K562 (cell line): Measurements from ENCODE around the gene OR10R2. TPM values are rescaled to one million over a fixed set of nuclear protein-coding genes. Genes with fewer than 3 reads are reported as not detected.

Experiments
- ATAC-seq: fragments of 200-7000 bp; cut with Tn5 transposase; 3 replicates; pipeline ENCODE4 v1.9.1; 2020; ENCODE audit warnings: moderate library complexity
- BruUV-seq: library from RNA; stranded (reverse); fragments of 400-500 nt; replicated peaks from 2 replicates; lab custom pipeline; 2021; lab: Mats Ljungman, UMichigan
- CTCF ChIA-PET: fragments of 300-600 bp; formaldehyde crosslinking; extraction: SDS; loops from one replicate; lab custom pipeline; 2021; ENCODE audit warnings: low intra/inter-chr PET ratio; lab: Yijun Ruan, JAX
- POLR2A ChIA-PET: fragments of 300-600, 350-650 bp; sonication (Branson Sonifier 250); formaldehyde crosslinking; extraction: SDS; loops from one replicate; lab custom pipeline; 2021; ENCODE audit warnings: antibody characterized with exemption, inconsistent platforms; lab: Yijun Ruan, JAX
- DNase-seq, 4 experiments: peaks; one replicate each; pipeline versions ENCODE4 v3.0.0 to v3.0.0-alpha.2; 2011 to 2018; ENCODE audit warnings: low spot score in 3 of 4, mixed read lengths in 3 of 4; ENCODE audit errors: extremely low read depth in 1 of 4
- FAIRE-seq: peaks from 2 replicates; lab custom pipeline; 2011; peaks lifted over from hg19 to GRCh38; lab: Jason Lieb, UNC
- H2AFZ ChIP-seq: 2 replicates; pipeline ENCODE4 v1.6.0; 2011; ENCODE audit warnings: low read depth, low read length, control low read depth, inconsistent platforms
- H3K27ac ChIP-seq: fragments of 200-600 bp; 3 replicates; pipeline ENCODE4 v1.8.0; 2011; ENCODE audit warnings: low read depth, mild to moderate bottlenecking, control low read depth, inconsistent platforms, low read length, moderate library complexity, mixed read lengths; ENCODE audit errors: extremely low read depth
- H3K27me3 ChIP-seq, 2 experiments: fragments of 300-600 bp in 1 of 2; 2 replicates in 1 of 2; 3 replicates in 1 of 2; pipeline versions ENCODE4 v1.6.0 to v1.8.0; 2011; ENCODE audit warnings: inconsistent platforms in 2 of 2, low read length in 2 of 2, mild to moderate bottlenecking in 1 of 2, mixed read lengths in 1 of 2, moderate library complexity in 1 of 2; ENCODE audit not compliant: control insufficient read depth in 2 of 2, insufficient read depth in 2 of 2
- H3K36me3 ChIP-seq: fragments of 300-600 bp; 3 replicates; pipeline ENCODE4 v1.8.0; 2011; ENCODE audit warnings: mild to moderate bottlenecking, low read length, inconsistent platforms; ENCODE audit not compliant: control insufficient read depth, insufficient read depth
- H3K4me1 ChIP-seq, 2 experiments: fragments of 200-600 bp in 1 of 2; replicated peaks in 1 of 2; 2 replicates in 1 of 2; 3 replicates in 1 of 2; pipeline versions ENCODE4 v1.5.1 to v1.8.0; 2011; ENCODE audit warnings: inconsistent platforms in 2 of 2, low read length in 2 of 2, mild to moderate bottlenecking in 1 of 2, mixed read lengths in 1 of 2, moderate library complexity in 1 of 2; ENCODE audit not compliant: control insufficient read depth in 2 of 2, insufficient read depth in 2 of 2
- H3K4me2 ChIP-seq: 2 replicates; pipeline ENCODE4 v1.6.1; 2011; ENCODE audit warnings: low read length, control low read depth, inconsistent platforms, mixed read lengths; ENCODE audit not compliant: insufficient read depth
- H3K4me3 ChIP-seq: fragments of 200-600 bp; sonication (generic), shearing (Covaris generic); 2 replicates; pipeline ENCODE4 v1.5.1; 2016; ENCODE audit warnings: control low read depth, inconsistent platforms
- H3K79me2 ChIP-seq: fragments of 200-600 bp; 3 replicates; pipeline ENCODE4 v1.8.0; 2011; ENCODE audit warnings: low read length, inconsistent platforms; ENCODE audit not compliant: control insufficient read depth, insufficient read depth
- H3K9ac ChIP-seq, 2 experiments: 2 replicates each; pipeline versions ENCODE4 v1.6.0 to v1.6.1; 2011; ENCODE audit warnings: low read depth in 2 of 2, low read length in 2 of 2, control low read depth in 1 of 2, inconsistent platforms in 1 of 2, mild to moderate bottlenecking in 1 of 2, mixed read lengths in 1 of 2; ENCODE audit not compliant: insufficient read depth in 1 of 2
- H3K9me1 ChIP-seq: one replicate; pipeline ENCODE4 v1.6.0; 2011; ENCODE audit warnings: inconsistent platforms, mild to moderate bottlenecking, low read length, moderate library complexity; ENCODE audit not compliant: control insufficient read depth, insufficient read depth
- H3K9me3 ChIP-seq: replicated peaks from 2 replicates; pipeline ENCODE4 v1.5.1; 2011; ENCODE audit warnings: low read depth, low read length, inconsistent platforms; ENCODE audit not compliant: control insufficient read depth, insufficient read depth
- H4K20me1 ChIP-seq: replicated peaks from 2 replicates; pipeline ENCODE4 v1.6.1; 2011; ENCODE audit warnings: low read length, inconsistent platforms, mixed read lengths; ENCODE audit not compliant: control insufficient read depth, insufficient read depth
- ARID3B ChIP-seq: fragments of 250-450 bp; sonication (Bioruptor Pico); IDR thresholded peaks from 2 replicates; pipeline ENCODE4 v1.4.0; 2020; ENCODE audit warnings: borderline replicate concordance
- CBX5 ChIP-seq: IDR thresholded peaks from 2 replicates; pipeline ENCODE4 v1.6.1; 2014; ENCODE audit warnings: low read depth, borderline replicate concordance
- DIDO1 ChIP-seq: fragments of 450-650 bp; IDR thresholded peaks from 2 replicates; pipeline ENCODE4 v1.6.1; 2016; ENCODE audit warnings: low read depth, missing biosample characterization, missing genetic modification characterization
- NR2F6 ChIP-seq: fragments of 450-650 bp; formaldehyde crosslinking; IDR thresholded peaks from 2 replicates; pipeline ENCODE4 v1.4.0; 2020; ENCODE audit warnings: mild to moderate bottlenecking
- SOX6 ChIP-seq: fragments of 450-650 bp; IDR thresholded peaks from 2 replicates; pipeline ENCODE4 v1.6.1; 2014; ENCODE audit warnings: mild to moderate bottlenecking
- TCF3 ChIP-seq: sonication (generic); formaldehyde crosslinking; IDR thresholded peaks from 2 replicates; pipeline ENCODE4 v1.4.0; 2020; ENCODE audit warnings: mild to moderate bottlenecking, missing genetic modification reagents
- ZNF197 ChIP-seq: fragments of 200-800 bp; sonication (Bioruptor generic); IDR thresholded peaks from 2 replicates; pipeline ENCODE4 v1.6.1; 2016; ENCODE audit warnings: low read depth, missing genetic modification characterization, missing compliant biosample characterization
- ZNF263 ChIP-seq: sonication (generic); formaldehyde crosslinking; IDR thresholded peaks from 2 replicates; pipeline ENCODE4 v1.8.0; 2022; ENCODE audit warnings: mild to moderate bottlenecking, missing genetic modification reagents, borderline replicate concordance
- ZNF830 ChIP-seq: fragments of 250-450 bp; sonication (Bioruptor Pico); IDR thresholded peaks from 2 replicates; pipeline ENCODE4 v1.5.0; 2021; ENCODE audit warnings: mild to moderate bottlenecking
- in situ Hi-C: fragments of 300-500 bp; cut with MboI; formaldehyde crosslinking; loops from 4 replicates; pipeline ENCODE4 v1.15.0; 2018; ENCODE audit warnings: inconsistent platforms, mixed read lengths
- intact Hi-C: fragments of 100-400 bp; cut with micrococcal nuclease; formaldehyde crosslinking; loops from 2 replicates; pipeline ENCODE4 v1.14.2; 2022
- polyA plus RNA-seq, 8 experiments: library from polyadenylated mRNA; depleted of rRNA in 4 of 8; stranded (reverse) in 5 of 8; unstranded in 3 of 8; fragments of >200 nt; fragmentation: Nextera tagmentation in 2 of 8; fragmentation: Illumina TruSeq in 1 of 8; extraction: Ambion mirVana in 2 of 8; extraction: Trizol in 1 of 8; gene quantifications; 2 replicates each; pipeline versions ENCODE4 v1.2.1 to v1.2.3, GENCODE V29; 2011 to 2014; ENCODE audit warnings: inconsistent platforms in 1 of 8, missing spikeins in 1 of 8
- total RNA-seq, 7 experiments: library from RNA; depleted of rRNA in 6 of 7; stranded (reverse); fragments of >200 nt in 6 of 7; fragmentation: Illumina TruSeq in 2 of 7; extraction: Trizol in 2 of 7; gene quantifications; 2 replicates each; pipeline versions ENCODE4 v1.2.1 to v1.2.3, GENCODE V29; 2011 to 2021; ENCODE audit warnings: low replicate concordance in 1 of 7
- TF ChIP-seq, protein P1 (sequence below): sonication (generic); formaldehyde crosslinking; IDR thresholded peaks from 2 replicates; pipeline ENCODE4 v1.8.1; 2022; ENCODE audit warnings: missing genetic modification reagents

The OR10R2 gene
- total and polyA plus RNA-seq, 9 of the 15 experiments (the other 6 are each of a cell fraction or from before 2014, with no cell fraction given): not detected

DNA sequence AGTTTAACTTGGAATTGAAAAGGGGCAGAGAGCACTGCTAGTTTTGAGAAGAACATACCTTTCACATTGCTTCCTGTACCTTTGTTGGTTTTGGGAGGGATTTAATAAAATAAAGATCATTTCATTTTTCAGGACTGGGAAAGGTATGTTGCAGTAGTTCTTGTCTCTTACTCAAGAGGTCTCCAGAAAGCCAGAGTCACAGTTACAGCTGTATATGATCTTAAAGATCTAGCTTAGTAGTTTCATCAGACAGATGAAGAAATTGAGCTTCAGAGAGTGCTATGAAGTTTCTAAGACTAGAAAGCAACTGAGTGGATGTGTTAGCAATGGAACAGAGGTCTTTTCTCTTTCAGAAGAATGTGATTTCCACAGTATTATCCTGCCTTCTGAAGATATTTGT, 47.0 kb upstream of the OR10R2 start:
- FAIRE-seq (no peak), ATAC-seq (no peak), DNase-seq (no peak)
- TF ChIP-seq ZNF830 (CRISPR knock-in tag): no peak
- TF ChIP-seq TCF3 (CRISPR knock-in tag): no peak
- no peak for TF ChIP-seq CBX5
- TF ChIP-seq, protein P1, sequence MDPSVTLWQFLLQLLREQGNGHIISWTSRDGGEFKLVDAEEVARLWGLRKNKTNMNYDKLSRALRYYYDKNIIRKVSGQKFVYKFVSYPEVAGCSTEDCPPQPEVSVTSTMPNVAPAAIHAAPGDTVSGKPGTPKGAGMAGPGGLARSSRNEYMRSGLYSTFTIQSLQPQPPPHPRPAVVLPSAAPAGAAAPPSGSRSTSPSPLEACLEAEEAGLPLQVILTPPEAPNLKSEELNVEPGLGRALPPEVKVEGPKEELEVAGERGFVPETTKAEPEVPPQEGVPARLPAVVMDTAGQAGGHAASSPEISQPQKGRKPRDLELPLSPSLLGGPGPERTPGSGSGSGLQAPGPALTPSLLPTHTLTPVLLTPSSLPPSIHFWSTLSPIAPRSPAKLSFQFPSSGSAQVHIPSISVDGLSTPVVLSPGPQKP (CRISPR knock-in tag): no peak
- no peak for TF ChIP-seq SOX6
- no peak for TF ChIP-seq DIDO1 (tag)
- TF ChIP-seq NR2F6 (CRISPR knock-in tag): no peak
- no peak for TF ChIP-seq ARID3B
- TF ChIP-seq ZNF197 (CRISPR knock-in tag): no peak
- TF ChIP-seq ZNF263 (CRISPR knock-in tag): no peak
- H3K79me2 ChIP-seq: no peaks in the 10 kb centered on the region
- H2AFZ ChIP-seq: no peak overlapping the region
- in situ Hi-C loops (no loop called here), intact Hi-C loops (no loop called here)
- no peak overlapping the region for H3K4me3 ChIP-seq
- no peak overlapping the region for H3K9ac ChIP-seq
- no peak overlapping the region for H3K27ac ChIP-seq
- no peaks in the 10 kb centered on the region for H3K36me3 ChIP-seq
- ChIA-PET POLR2A (no interaction called here), CTCF (no interaction called here)
- no peaks in the 10 kb centered on the region for H3K27me3 ChIP-seq
- no peaks in the 10 kb centered on the region for H4K20me1 ChIP-seq
- BruUV-seq: no TSS peak
- H3K4me2 ChIP-seq: no peak overlapping the region
- H3K4me1 ChIP-seq: no peaks in the 10 kb centered on the region
- no peaks in the 10 kb centered on the region for H3K9me1 ChIP-seq
- H3K9me3 ChIP-seq: no peaks in the 10 kb centered on the region
